Measurements from ENCODE around the gene MOGAT2. TPM values are rescaled to one million over a fixed set of nuclear protein-coding genes. Genes with fewer than 3 reads are reported as not detected.

MOGAT2 gene
- total and polyA plus RNA-seq, 2 of the 4 experiments (the other 2 are of a cell fraction), result not detected

GRCh38 chr11:75691804-75692203, 25.8 kb upstream of the MOGAT2 start:
- H3K14ac ChIP-seq (replicated peaks; ENCODE audit: low read depth, low read length), result no peak overlapping the region
- no peak overlapping the region for H2BK5ac ChIP-seq (ENCODE audit: low read depth, low read length, poor library complexity, severe bottlenecking)
- no peak for DNase-seq
- H3K4me3 ChIP-seq (ENCODE audit: insufficient read depth, low read depth, low read length), result no peak overlapping the region
- no peaks in the 10 kb centered on the region for H4K20me1 ChIP-seq (ENCODE audit: insufficient read depth, low read length)
- H3K27ac ChIP-seq (ENCODE audit: insufficient read depth, low read length), result no peak overlapping the region
- H3K4ac ChIP-seq (ENCODE audit: low read depth, low read length), result no peak overlapping the region
- BruUV-seq (replicated peaks), result no TSS peak
- no peak overlapping the region for H2BK120ac ChIP-seq (ENCODE audit: low read depth, low read length)
- 83% methylated on average over 1 of the region's 4 CpGs; no CpG with 5 or more reads in 1 of the 2 experiments for WGBS, 2 experiments (ENCODE audit: extremely low coverage in 2 of 2, insufficient read length in 1 of 2)
- ATAC-seq (ENCODE audit: low read depth), result no peak
- no peak for TF ChIP-seq RAD21 (IDR thresholded peaks at IDR 0.05; ENCODE audit: low read length)
- no peak for TF ChIP-seq MAZ (IDR thresholded peaks at IDR 0.05; ENCODE audit: borderline replicate concordance, low read depth, low read length)
- TF ChIP-seq MXI1 (IDR thresholded peaks at IDR 0.05; ENCODE audit: borderline replicate concordance, low read depth, low read length), result no peak
- TF ChIP-seq CEBPB (IDR thresholded peaks at IDR 0.05; ENCODE audit: low read depth, low read length), result no peak
- H3K18ac ChIP-seq (ENCODE audit: low read depth, low read length), result no peak overlapping the region
- H3K9me3 ChIP-seq (ENCODE audit: control insufficient read depth, insufficient read depth, low read length), result no peaks in the 10 kb centered on the region
- no peaks in the 10 kb centered on the region for H3K4me1 ChIP-seq (ENCODE audit: control insufficient read depth, insufficient read depth, low read length)
- peaks cover 10% of the 10 kb centered on the region for H3K27me3 ChIP-seq (ENCODE audit: control insufficient read depth, insufficient read depth, low read length)
- dilution Hi-C loops (cut with HindIII; ENCODE audit: low sequenced_read_pairs, unreplicated experiment) (no loop called here), in situ Hi-C loops (cut with MboI; ENCODE audit: low sequenced_read_pairs) (no loop called here), intact Hi-C loops (cut with micrococcal nuclease) (no loop called here)
- no peaks in the 10 kb centered on the region for H3K36me3 ChIP-seq (ENCODE audit: control insufficient read depth, insufficient read depth, low read length)
- H2BK15ac ChIP-seq (ENCODE audit: low read depth, low read length), result no peak overlapping the region
- no peak overlapping the region for H4K91ac ChIP-seq (ENCODE audit: insufficient read depth, low read depth, low read length)
- H2AFZ ChIP-seq (replicated peaks; ENCODE audit: low read length, poor library complexity), result no peak overlapping the region
- no peaks in the 10 kb centered on the region for H3K9me1 ChIP-seq (ENCODE audit: insufficient read depth, low read length)
- POLR2A ChIA-PET (ENCODE audit: unreplicated experiment), result no interaction called here
- H3K56ac ChIP-seq (ENCODE audit: extremely low read depth, insufficient read depth, low read length), result no peak overlapping the region
- no peak overlapping the region for H4K5ac ChIP-seq (ENCODE audit: low read depth, low read length)
- H2AK5ac ChIP-seq (ENCODE audit: low read depth, low read length), result no peak overlapping the region
- no peak overlapping the region for H3K4me2 ChIP-seq (ENCODE audit: low read depth, low read length)
- H3K9ac ChIP-seq (ENCODE audit: low read depth, low read length), result no peak overlapping the region
- no peak overlapping the region for H4K8ac ChIP-seq (ENCODE audit: low read depth in 2 of 2, low read length in 2 of 2)
- no peak overlapping the region for H2BK20ac ChIP-seq (ENCODE audit: low read depth, low read length)
- CTCF ChIA-PET, result no interaction called here
- H3K79me1 ChIP-seq (ENCODE audit: low read depth in 1 of 2, low read length in 2 of 2), result no peaks in the 10 kb centered on the region
- H3K23ac ChIP-seq (ENCODE audit: low read depth, low read length), result no peak overlapping the region
- H2AK9ac ChIP-seq (replicated peaks; ENCODE audit: low read depth, low read length, poor library complexity), result no peak overlapping the region
